Stimulated activated CD8-positive, alpha-beta memory T cell treated with anti-CD3 and anti-CD28 coated beads, Interleukin-7, amount 100 ng/mL, for 48 hours (primary cell): Measurements from ENCODE around the gene NOTCH2.

Experiments used
- DNase-seq, 2 donors: peaks; one replicate each; pipeline ENCODE4 v3.0.0-alpha.2; 2020; ENCODE audit warnings: low read depth in 1 of 2; ENCODE audit errors: extremely low read depth in 1 of 2

NOTCH2 gene

GRCh38 chr1:119948342-119949214 is 120.9 kb downstream of the NOTCH2 start:
- DNase-seq: peak; percentile 21 to 40

- no peak for DNase-seq
Observed at GRCh38 chr1:119947468-119947867, 122.0 kb downstream of the NOTCH2 start.

DNA sequence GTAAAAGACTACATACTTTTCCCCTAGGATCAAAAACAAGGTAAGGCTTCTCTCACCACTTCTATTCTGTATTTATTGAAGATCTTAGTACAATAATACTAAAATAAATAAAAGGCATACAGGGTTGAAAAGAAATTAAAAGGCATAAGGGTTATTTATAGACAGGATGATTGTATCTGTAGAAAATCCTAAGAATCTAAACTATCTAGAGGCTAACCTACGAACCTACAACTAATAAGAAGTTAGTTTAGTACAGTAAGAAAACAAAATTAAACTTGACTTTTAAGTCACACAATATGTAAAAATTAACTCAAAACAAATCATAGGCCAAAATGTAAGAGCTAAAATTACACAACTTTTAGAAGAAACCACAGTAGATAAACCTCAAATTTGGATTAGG is 122.7 kb downstream of the NOTCH2 start:
- DNase-seq: no peak

DNA sequence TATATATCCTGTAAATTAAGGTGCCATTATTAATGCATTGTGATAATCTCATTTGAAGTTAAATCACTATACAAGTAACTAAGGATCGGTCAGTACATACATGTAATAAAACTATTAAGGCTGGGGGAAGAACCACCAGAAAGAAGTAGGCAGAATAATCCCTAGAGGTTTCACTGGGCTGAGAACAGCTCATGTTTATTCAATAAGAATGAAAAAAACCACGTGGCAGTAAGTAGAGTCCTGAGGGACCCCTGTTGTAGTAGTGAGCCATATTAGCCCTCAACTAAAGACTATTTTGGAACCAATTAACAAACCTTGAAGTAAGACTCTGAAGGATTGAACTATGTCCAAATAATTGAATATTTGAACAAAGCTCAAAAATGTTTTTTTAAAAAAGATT is 126.2 kb downstream of the NOTCH2 start:
- no peak for DNase-seq

DNA sequence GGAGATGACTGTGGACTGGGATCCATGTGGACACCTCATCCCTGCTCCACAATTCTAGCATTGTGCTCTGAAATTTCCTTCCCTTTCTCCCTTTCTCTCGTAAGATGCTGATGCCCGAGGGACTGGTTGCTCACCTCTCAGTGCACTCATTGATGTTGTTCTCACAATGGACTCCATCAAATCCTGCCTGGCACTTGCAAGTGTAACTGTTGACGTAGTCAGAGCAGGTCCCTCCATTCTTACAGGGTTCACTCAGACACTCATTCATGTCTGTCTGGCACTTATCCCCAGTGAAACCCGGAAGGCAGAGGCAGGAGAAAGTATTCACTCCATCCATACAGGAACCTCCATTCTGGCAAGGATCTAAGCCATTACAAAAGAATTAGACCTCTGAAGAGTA is 128.1 kb downstream of the NOTCH2 start:
- no peak for DNase-seq

DNA sequence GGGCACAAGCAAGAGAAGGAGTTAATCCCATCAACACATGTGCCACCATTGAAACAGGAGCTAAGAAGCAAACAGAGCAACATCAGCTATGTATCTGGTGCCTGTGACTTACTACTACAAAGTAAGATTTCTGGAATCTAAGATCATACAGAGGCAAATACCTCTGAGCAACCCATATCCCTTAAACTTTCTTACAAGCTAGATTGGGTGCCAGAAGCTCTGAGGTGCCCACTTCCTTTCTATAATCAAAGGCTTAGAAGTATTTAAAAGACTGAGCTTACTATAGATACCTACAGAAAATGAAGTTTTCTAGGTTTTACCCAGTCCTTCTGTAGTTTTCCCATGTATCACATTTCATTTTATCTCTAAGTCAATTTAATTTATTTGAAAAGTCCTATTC is 128.8 kb downstream of the NOTCH2 start:
- DNase-seq: no peak

- DNase-seq: no peak
Observed at GRCh38 chr1:119937198-119937597, 132.3 kb downstream of the NOTCH2 start.

DNA sequence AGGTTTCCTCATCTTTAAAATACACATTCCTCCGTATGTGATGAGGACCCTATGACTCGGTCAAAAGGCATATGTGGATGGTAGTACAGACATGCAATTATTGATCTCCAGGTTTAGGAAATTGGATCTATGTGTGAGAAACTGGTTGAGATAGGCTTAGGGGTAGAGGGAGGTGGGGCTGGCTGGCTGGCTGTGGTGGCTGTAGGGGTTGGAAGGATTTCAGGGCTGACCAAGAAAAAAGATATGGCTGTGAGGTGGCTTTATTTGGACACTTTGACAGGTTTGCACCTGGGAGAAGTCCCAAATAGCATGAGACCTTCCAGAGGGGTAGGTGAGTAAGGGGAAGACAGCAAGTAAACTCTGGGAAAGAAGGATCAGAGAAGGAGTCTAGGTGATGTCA is 133.5 kb downstream of the NOTCH2 start:
- DNase-seq: no peak

GRCh38 chr1:119935373-119935772 is 134.1 kb downstream of the NOTCH2 start:
- DNase-seq: no peak

GRCh38 chr1:119933397-119933796 is 136.1 kb downstream of the NOTCH2 start:
- no peak for DNase-seq

GRCh38 chr1:119929643-119930315 is 139.7 kb downstream of the NOTCH2 start:
- no peak for DNase-seq

DNA sequence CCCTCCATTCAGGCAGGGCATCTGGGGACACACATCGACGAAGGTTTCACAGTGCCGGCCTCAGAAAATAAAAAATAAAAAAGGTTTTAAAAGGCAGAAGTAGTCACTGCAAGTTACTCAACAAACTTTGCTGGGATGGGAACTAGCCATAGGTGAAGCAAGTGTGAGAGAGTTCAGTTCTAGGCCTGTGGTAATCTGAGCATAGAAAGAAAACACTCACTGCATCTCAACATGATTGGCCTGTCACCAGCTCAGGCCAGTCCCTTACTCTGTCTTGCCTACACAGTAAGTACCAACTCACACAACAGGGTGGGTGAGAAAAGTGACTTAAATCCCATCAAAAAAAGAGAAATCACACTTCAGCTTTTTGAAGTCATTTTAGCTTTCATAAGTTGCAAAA is 142.9 kb downstream of the NOTCH2 start:
- DNase-seq: no peak

DNA sequence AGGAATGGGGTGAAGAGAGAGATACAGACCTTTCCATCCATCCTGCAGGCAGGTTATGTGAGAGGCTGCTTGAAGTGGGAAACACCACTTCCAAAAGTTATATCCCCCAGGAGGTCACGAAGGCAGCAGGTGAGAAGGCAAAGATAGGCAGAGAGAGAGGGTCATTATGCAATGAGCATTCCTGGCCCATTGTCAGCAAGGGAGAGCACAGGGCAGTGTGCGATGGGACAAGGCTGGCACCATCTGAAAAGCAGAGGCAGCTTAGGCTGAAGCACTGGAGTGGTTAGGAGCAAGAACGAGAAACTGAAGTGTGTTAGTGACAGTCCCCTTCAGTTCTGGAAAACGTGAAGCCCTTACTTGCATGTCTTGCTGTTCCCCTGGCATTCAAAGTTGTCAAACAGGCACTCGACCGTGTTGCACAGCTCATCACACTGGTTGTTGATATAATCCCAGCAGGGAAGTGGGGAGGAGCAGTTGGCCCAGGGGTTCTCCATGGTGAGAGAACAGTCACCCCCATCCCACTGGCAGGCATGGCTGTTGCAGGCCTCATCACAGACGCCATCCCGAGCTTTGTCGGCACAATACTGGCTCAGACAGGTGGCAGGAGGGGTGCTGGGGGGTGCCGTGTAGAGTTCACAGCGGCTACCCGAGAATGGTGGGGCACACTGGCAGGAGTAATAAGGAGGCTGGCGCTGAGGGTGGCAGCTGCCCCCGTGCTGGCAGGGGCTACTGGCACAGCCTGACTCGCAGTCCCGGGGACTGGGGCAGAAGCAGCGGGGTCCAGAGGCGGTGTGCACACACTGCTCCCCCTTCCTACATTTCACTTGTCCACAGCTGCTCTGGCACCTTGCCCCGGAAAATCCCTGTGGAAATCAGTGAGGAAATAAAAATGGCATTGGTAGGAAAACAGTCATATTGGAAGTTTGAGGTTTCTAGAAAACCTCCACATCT is 144.2 kb downstream of the NOTCH2 start:
- no peak for DNase-seq

DNA sequence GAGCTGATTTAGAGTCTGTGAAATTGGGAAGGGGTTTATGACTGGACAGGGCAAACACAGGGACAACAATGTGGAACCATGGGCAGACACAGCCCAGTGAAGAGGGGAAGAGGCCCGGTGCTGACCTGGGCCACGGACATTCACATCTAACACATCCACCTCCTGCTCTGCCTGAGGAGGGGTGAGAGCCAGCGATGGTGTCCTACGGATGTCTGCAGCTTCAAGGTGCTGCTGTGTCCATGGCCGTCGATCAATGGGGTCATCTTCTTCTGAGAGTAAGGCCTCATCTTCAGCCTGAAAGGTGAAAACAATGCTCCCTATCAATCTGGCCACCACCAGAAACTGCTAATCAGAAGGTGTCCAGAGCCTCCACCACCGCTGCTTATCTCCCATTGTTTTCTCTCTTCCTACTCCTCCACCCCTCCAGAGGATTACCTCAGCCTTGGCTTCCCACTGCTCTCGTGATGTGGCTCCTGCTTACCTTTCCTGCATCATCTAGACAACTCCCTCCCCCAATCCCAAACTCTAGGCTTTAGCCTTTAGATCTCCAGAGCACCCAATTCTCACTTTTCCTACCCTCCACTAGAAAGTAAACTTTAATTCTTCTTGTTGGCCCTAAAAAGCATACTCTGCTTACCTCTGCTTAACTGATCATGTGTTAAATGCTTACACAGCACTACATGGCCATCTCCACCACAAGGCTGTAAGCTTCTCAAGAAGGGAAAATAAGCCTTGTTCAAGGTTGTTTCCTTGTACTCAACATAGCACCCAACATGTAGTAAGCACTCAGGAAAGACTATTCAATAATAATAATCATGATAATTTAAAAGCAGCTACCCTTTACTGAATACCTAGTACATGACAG is 149.1 kb downstream of the NOTCH2 start:
- DNase-seq: no peak

- no peak for DNase-seq
Observed at GRCh38 chr1:119919241-119919640, 150.2 kb downstream of the NOTCH2 start.

- no peak for DNase-seq
Observed at GRCh38 chr1:119918301-119918700, 151.2 kb downstream of the NOTCH2 start.

DNA sequence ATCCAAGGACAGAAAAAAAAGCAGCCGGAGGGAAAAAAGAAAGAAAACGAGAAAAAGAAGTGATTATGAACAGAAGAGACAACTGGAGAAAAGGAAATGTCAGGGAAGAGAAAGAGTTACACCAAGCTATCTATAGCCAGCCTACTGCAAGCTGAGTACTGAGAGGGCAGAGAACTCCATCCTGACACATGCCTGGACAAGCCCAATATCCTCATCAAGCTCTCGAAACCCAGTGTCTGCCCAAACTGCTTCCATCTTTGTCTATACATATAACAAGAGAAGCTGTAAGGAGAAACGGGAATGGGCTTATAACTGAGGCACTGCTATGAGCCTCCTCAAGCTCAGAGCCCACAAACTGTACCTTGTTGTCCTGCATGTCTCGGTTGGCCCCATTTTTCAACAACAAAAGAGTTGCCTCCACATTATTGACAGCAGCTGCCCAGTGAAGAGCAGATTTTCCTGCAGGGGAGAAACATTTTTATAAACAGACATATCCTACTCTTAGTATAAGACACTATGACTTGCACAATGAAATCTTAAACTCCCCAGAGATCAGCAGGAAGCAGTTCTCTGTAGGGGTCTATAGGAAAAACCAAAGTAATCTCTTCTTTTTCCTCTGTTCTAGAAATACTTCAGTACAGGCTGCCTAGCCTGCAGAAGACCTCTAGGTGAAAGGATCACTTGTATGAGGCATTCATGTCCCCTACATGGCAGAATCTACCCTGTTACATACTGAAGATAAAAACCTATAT is 152.0 kb downstream of the NOTCH2 start:
- DNase-seq: no peak

GRCh38 chr1:119915517-119915916 is 153.9 kb downstream of the NOTCH2 start:
- DNase-seq: no peak

- no peak for DNase-seq
Observed at GRCh38 chr1:119914071-119914470, 155.4 kb downstream of the NOTCH2 start.

DNA sequence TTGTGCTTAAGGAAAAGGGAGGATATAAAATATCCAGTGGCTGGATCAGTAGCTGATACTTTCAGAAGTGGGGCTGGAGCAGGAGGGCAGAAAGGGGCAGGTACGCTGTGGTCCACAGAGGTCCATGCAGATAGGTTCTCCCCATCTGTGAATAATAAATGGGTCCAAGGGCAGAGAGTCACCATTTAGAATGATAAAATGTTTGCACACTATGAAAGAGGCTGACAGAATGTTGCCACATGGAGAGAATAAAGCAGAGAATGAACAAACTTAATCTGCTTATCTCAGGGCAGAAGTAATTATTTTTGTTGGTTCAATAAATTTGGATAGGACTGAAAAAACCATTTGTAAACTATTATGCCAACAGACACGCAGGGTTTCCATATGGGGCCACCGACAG is 156.5 kb downstream of the NOTCH2 start:
- DNase-seq: no peak
